Measurements from ENCODE around the gene UEVLD. TPM values are rescaled to one million over a fixed set of nuclear protein-coding genes. Genes with fewer than 3 reads are reported as not detected.
"Not testable (repeated sequence)": the region's sequence is repeated elsewhere in the genome, so short reads cannot be mapped to it uniquely, and the experiment has no call there.

UEVLD gene
- 27.8 TPM for total RNA-seq

DNA sequence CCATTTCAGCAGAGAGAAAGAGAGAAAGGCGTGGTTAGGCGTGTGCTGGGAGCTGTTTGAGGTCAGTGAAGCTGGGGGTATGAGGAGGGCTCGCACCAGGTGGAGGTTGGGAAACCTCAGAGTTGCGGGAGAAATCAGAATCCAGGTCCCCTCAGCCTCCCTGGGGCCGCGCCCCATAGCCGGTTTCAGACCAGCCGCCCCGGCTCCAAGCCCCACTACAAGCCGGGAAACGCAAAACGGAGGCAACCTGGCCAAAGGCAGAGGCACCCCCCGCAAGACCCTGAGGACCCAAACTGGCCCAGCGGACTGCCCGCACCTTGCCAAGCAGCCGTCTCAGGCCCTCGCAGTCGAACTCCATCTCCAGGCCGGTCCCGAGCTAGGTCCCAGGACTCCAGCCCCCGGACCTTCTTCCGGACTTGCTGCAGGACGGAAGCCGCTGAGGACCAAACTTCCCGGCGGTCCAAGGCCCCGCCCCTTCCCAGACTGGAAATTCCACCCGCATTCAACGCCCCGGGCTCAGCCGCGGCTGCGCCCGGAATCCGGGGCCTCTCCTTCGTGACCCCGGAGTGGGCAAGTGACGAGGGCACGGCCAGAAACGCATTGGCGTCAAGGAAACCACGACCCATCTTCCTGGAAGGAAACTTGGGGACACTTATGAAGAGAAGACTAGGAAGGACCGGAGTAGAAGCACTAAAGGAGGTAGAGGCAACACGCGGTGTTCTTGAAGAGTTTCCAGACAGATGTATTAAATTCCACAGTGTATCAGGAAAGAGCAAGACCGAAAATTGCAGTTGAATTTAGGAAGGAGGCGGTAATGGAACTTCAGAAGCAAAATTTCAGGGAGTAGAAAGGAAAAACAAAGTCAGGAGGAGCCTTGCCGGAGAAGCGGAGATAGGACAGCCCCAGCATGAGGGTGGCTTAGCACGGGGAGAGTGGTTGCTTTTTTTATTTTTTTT lies at the start of gene UEVLD:
Gene UEVLD, minus strand, starts transcription at position 438 of the 956 bp plus-strand sequence. Its CDS starts 80 bp downstream, at position 358.
- peak; percentile 89 for DNase-seq

DNA sequence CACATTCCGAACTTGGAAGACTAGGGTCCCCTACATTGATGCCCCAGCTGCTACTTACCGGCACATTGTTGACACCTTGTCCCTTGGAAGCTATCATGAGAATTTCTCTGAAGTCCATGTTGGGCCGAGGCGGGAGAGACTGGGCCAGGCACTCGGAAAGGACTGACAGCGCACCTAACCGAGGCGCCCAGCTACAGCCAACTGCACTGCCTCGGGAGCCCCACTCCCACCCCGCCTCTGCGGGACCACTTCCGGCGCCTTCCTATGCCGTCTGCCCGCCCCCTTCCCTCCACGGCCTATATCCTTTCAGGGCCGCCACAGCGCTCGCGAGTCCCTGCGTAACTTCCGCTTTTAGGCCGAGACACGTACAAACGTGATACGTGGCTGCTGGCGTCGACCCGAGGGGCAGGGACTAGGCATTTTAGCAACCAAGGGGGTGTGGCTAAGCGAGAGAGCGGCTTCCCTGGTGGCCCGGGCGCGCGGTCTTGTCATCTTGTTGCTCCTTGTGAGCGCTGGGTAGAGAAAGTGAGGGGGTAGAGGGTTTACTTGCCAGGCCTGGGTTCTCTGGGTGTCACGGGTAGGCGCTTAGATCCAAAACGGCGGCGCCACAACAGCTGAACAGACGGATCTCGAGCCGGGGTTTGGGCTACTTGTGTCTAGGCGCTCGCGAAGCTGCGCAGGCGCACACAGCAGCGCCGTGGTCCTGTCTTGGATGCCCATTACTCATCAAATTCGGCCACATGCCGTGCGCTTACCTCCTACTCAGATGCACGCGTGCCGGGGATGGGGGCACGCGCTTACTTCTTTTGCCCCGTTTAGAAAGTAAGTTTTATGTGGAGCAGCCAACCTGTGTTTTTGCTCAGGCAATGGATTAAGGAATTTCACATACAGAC lies 45.9 kb upstream of the UEVLD start, which contains the start of gene SPTY2D1:
Gene SPTY2D1, minus strand, starts transcription at position 203 of the 893 bp plus-strand sequence. Its CDS starts 85 bp downstream, at position 118.
- DNase-seq = peak; percentile 96

DNA sequence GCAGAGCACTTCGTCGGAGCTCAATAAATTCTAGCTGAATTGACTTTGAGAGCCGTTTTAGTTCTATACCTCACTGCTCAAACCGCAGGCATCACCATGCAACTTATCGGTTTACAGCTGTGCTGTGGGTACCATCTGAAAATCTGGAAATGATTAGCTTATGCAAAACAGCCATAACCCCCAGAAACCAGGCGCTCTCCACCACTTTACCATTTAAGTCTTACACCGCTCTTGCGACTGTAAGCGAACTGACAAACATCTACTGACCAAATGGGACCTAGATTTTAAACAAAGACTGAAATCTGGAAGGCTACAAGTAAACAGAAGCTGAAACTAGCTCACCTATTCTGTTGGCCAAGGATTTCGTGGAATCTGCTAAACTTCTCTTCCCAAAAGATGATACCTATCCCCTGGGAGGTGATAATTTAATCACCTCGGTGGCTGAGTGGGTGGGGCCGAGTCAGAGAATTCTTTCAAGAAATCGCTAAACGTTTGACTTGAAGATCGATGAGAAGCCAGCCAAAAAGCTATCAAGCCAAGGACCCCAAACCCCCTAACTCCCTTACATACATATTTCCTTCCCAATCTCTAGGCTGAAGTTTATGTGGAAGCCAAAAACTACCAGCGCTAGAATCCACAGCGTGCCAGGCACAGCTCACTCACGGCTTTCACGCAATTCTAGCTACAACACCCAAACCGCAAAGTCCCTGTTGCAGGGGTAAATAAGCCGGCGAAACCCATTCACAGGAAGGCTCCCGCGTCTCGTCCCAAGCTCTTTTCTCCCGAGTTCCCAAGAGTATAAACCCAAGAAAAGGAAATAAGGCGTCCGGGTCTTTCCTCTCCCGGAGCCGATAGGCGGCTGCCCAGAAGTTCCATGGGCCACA lies 45.0 kb upstream of the UEVLD start:
- no peak for DNase-seq

DNA sequence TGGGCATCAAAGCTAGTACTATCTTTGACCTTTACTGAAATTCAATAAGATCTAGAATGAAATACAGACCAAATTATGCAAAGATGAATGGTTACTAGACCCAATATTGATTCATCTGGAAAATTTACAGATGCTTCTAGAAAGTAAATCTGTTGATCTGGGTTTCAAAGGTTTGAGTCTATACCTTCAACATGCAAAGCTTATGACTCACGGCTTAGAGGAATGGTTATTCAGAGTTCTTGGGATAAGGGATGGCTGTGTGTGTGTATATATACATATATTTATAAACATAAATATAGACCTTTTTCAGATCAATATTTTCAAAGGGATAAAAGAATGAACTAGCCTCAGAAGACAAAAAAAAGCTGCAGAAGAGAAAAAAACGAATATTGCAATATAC lies 44.3 kb upstream of the UEVLD start:
- no peak for DNase-seq

DNA sequence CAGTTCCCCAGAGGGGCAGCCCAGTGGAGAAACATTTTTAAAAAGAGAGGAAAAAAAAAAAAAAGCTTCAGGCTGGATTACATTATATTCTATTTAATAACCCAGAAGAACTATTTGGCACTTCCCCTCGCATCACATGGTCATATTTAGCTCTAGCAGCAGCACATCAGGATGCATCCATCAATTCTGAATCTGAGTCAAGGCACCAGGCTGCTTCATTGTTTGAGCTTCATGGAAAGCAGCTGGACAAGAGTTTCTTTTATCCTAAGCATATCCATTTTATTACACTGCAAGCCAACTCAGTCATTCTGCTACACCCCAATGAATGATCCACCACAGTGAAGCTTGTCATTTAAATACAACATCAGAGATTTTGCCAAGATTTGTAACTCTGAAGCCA lies 35.6 kb upstream of the UEVLD start:
- no peak for DNase-seq

DNA sequence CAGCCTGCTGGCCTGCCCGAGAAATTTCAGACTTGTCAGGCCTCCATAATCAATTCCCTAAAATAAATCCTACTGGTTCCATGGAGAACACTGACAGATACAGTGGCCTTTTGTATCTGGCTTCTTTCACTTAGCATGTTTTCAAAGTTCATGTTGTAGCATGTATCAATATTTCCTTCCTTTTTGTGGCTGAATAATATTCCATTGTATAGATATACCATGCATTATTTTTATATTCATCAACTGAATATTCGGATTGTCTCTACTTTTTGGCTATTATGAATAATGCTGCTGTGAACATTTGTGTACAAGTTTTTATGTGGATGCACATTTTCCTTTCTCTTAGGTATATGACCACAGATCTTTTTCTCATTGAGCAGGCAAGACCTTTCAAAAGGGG lies 35.2 kb upstream of the UEVLD start:
- DNase-seq = no peak

DNA sequence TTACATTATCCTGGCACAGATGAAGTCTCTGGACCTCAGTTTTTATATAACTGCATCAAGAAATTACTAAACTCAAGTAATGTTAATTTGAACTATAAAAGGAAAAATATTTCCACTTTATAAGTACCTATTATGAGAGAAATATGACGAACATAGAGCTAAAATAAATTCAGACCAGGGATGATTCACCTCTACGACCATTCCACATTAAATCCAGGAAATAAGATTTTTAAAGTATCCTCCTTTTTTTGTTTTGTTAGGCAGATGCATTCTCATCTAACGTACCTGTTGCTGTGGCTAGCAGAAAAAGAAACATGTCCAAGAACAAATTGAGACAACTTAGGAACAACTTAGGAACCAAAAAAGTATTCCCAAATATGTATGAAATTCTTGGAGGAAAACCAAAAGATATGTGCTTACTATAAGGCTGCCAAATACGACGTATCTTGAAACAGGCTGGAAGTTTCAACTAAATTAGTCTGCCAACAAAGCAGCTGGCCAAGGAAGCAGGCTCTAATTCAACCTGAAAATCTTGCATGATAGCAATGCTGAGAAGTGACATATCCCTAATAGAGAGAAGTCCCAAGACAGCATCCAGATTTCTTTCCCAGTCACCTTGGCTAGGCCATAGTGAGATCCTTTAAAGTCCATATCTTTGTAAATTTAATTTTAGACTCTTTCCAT lies 29.9 kb upstream of the UEVLD start:
- no peak for DNase-seq

DNA sequence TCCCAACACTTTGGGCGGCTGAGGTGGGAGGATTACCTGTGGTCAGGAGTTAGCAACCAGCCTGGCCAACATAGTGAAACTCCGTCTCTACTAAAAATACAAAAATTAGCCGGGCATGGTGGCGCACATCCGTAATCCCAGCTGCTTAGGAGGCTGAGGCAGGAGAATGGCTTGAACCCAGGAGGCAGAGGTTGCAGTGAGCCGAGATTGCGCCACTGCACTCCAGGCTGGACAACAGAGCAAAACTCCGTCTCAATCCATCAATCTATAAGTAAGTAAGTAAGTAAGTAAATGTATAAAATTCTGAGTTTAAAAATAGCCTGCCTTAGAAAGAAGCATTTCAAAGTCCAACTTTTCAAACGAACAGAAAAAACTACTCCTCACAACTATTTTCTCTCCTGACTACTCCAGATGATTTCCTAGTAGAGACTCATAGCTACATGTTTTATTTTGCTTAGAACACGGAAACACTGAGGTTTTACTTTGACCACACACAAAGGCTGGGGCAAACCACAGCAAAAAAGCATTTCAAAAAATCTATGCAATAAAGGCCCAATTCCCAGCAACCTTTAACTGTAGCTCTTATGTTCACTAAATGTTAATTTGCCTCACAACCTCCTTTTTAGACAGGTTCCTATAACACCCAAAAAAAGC lies 29.3 kb upstream of the UEVLD start:
- no peak for DNase-seq

DNA sequence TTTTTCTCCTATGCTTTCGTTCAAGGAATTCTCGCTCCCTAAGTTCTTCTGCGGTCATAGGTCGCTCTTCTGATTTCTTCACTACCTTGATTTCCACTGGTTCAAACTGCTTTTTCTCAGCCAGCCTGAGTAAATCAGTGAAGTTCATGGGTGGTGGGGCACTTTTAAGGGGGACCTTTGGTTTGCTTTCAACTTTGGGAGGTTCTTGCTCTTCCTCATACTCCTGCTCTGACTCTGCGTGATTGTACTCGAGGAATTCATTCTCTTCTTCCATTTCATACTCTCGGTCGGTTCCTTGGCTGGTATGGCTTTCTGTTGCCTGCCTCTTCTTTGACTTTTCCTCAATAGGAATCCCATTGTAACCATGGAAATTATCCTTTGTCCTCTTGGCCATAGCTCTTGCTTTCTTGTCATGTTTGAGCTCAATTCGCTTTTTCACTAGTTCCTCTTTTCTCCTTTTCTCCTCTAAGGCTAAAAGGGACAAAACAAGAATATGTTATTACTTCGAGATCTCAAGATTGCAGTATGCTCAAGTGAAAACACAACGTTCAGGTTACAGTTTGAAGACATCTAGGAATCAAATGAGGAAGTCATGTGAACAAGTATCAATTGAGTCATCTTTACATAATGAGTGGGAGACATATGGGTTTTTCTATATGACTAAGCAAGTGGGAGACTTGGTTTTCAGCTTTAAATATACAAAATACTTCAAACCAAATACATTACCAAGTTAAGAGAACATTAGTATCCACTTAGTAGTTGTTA lies 27.3 kb upstream of the UEVLD start:
- DNase-seq = no peak

DNA sequence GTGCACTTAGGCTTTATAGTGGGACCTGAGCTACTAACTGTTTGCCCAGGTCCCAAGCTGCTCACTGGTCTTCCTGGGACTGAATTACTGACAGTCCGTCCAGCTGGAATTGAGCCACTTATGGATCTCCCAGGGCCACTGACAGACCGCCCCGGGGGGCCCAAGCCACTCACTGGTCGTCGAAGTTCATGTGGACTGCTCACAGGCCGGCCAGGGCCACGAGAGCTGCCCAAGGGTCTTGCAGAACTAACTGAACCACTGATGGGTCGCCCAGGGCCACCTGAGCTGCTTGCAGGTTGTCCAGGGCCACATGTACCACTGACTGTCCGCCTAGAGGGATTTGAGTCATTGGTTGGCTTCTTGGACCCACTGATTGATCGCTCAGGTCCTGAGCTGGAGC lies 26.1 kb upstream of the UEVLD start:
- DNase-seq = no peak

DNA sequence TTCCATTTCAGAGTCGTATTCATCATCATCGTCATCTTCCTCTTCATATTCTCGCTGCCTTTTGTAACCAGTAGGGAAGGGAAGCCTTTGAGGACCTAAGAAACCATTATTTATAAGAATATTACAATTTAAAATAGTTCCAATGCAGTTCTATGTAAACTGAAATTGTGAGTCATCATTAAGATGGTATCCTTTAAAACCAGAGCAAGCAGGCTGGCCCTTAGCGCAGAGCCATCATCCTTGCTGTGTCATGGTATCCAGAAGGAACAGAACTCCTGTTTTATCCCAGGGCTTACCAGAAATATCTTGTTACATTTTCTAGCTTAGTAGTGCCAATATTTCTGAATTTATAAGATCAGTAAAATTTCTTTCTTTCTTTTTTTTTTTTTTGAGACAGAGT lies 23.9 kb upstream of the UEVLD start:
- no peak for DNase-seq

DNA sequence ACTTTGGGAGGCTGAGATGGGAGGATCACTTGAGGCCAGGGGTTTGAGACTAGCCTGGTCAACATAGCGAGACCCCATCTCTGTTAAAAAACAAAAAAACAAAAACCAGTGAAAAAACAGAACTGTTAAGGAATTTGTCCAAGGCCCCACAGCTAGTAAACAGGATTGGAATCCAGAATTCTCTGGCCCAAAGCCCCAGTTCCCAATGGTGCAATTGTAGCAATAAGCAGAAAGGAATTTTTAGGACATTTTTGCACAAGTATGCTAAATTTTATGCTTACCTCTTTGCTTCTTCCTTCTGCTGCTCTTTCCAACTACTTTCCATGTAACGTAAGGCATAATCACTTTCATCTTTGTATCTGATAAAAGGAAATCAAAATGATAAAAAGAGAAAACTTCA lies 22.7 kb upstream of the UEVLD start:
- no peak for DNase-seq

DNA sequence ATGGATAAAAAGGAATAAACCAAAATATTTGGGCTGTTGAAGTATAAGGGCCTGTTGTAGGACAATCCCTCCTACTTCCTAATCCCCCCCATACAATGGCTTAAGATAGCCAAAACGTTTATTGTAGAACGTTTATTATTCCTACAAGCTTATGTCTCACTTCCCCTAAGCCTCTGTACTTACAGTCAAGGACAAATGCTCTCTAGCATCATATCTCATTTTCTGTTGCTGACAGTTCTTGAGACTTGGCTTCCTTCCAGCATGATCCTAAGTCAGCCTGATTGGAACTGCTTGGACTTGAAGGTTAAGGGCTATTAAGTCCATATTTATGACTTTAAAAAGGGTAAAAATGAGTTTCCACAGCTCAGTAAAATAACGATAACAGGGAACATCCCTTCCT lies 19.8 kb upstream of the UEVLD start:
- no peak for DNase-seq

DNA sequence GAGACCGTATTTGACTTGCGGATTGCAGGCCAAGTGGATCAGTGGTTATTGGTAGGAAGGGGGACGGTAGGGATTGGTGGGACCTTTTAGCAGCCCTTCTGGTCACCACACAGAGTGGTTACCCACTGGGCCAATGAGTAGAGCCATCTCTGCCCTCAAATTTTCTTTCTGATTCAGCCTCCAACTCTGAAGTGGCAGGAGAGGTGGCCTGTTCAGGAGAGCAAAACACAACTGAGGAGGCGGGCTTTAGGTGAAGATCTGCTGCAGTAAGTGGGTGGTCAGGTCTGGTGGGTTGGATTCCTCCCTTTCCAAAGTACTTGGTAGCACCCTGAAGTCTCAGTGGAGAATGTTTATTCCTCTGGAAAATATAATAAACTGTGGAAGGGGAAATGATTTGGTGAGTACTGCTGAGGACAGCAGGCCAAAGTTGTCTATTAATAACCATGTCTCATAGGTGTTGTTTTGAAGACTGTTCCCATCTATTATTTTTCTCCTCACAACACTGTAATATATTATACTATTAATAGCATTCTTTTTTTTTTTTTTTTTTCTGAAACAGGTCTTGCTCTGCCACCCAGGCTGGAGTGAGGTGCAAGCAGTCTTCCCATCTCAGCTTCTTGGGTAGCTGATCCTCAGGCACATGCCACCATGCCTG lies 12.5 kb upstream of the UEVLD start:
- no peak for DNase-seq

DNA sequence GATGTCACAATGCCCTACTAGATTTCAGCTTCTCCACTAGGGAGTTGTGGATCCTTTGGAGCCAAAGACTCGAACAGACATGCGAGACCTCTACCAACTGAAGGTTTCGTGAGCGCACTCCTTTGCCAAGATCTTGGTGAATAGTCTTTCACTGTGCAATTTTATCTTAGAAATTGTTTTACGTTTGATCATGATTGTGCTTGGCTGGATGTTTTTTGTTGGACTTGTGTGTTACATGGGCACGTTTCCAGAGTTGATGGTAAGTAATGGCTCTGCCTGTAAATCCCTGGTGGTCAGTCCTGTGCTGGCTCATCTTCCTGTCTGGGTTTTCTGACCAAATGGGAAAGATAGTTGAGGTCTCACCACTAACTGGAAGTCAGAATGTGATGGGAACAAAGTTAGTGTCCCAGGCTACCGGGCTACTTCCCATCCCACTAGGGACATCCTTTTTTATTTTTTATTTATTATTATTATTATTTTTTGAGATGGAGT lies 11.3 kb upstream of the UEVLD start, which contains the start of gene MISFA:
Gene MISFA, plus strand, starts transcription at position 51 of the 492 bp plus-strand sequence. Its CDS starts 140 bp downstream, at position 191.
- no peak for DNase-seq

DNA sequence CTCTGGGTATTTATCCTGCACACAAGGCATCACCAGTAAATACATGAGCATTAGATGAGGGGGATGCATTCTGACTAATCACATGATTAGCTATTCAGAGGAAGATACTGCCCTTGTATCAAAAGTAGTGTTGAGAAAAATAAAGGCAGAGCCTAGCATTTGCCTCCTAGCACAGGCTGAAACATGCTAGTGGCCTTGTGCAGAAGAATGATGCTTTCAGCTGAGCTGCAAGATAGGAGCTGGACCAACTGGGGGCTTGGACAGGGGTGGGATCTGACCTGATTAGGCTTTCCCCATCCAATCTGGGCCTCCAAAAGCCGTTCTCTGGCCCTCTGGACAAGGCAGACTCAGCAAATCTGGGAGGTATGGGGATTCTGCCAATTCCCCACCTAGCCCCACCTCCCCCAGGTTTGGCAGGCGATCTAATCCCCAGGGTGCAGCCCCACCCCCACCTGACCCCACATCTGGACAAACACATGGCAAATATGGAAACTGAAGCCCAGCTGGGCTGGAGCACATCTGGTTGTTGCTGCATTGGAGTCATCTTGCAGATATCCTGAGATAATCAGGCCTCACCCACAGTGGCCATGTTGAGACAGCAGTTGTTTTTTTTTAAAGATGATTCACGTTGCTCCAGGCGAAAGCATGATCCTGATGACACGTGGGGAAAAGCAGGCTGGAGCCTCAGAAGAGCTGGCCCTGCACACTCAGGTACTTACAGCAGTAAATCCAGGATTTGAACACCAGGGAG lies 6.6 kb upstream of the UEVLD start:
- no peak for DNase-seq

DNA sequence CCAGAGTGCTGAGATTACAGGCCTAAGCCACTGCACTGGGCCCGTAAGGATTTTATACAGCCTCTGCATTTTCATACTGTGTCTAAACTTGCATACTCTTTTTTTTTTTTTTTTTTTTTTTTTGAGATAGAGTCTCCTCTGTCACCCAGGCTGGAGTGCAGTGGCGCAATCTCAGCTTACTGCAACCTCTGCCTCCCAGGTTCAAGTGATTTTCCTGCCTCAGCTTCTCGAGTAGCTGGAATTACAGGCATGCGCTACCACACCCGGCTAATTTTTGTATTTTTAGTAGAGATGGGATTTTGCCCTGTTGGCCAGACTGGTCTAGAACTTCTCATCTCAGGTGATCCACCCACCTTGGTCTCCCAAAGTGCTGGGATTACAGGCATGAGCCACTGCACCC lies 5.6 kb upstream of the UEVLD start:
- DNase-seq = not testable (repeated sequence)

DNA sequence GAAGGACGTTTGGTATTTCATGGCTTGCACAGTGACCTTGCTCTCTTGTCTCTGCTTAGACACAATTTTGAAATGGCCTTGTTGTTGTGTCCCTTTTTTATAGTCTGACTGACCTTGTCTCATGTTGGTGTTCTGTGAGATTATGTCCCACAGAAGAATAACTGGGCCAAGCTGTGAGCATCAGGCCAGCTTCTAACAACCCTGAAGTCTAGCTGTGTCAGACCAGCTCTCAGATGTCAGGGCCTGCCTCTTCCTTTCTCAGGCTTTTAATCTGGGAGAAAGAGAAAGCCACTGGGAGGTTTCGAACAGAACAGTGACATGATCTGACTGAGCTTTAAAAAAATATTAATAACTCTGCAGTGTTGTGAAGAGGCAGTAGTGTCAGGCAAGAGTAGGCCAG lies 2.0 kb upstream of the UEVLD start:
- DNase-seq = no peak
